MM.1S (cell line): Measurements from ENCODE around the gene EVX1.
A peak's percentile ranks its signal among the peaks of the same experiment; 100 is the strongest.

Source experiments
- DNase-seq: peaks from one replicate; pipeline ENCODE4 v3.0.0-alpha.2; 2015
- H2AFZ ChIP-seq: fragments of 300-600 bp; sonication (generic); 2 replicates; pipeline ENCODE4 v1.6.0; 2016; ENCODE audit warnings: antibody characterized with exemption, low read length
- H3F3A ChIP-seq: fragments of 300-600 bp; sonication (generic); 2 replicates; pipeline ENCODE4 v1.6.1; 2016; ENCODE audit warnings: mild to moderate bottlenecking, antibody characterized with exemption, low read length, moderate library complexity, mixed read lengths; ENCODE audit not compliant: insufficient read depth
- H3K27ac ChIP-seq: fragments of 300-600 bp; sonication (generic); 2 replicates; pipeline ENCODE4 v1.5.1; 2016; ENCODE audit warnings: mild to moderate bottlenecking, low read length
- H3K27me3 ChIP-seq: fragments of 300-600 bp; sonication (generic); replicated peaks from 2 replicates; pipeline ENCODE4 v1.6.0; 2016; ENCODE audit warnings: low read length; ENCODE audit not compliant: insufficient read depth
- H3K36me3 ChIP-seq: fragments of 300-600 bp; sonication (generic); replicated peaks from 2 replicates; pipeline ENCODE4 v1.6.1; 2016; ENCODE audit warnings: mild to moderate bottlenecking, low read length, mixed read lengths; ENCODE audit not compliant: insufficient read depth
- H3K4me1 ChIP-seq: fragments of 300-600 bp; sonication (generic); 2 replicates; pipeline ENCODE4 v1.6.1; 2016; ENCODE audit warnings: low read length, mixed read lengths
- H3K4me2 ChIP-seq: fragments of 300-600 bp; sonication (generic); 2 replicates; pipeline ENCODE4 v1.6.0; 2016; ENCODE audit warnings: low read depth, low read length
- H3K4me3 ChIP-seq: fragments of 300-600 bp; sonication (generic); 2 replicates; pipeline ENCODE4 v1.5.1; 2016; ENCODE audit warnings: low read length, mixed read lengths
- H3K79me2 ChIP-seq: fragments of 300-600 bp; sonication (generic); 2 replicates; pipeline ENCODE4 v1.6.1; 2016; ENCODE audit warnings: mixed run types, low read length, mixed read lengths
- H3K9ac ChIP-seq: fragments of 300-600 bp; sonication (generic); 2 replicates; pipeline ENCODE4 v1.6.1; 2016; ENCODE audit warnings: low read length, mixed read lengths
- H3K9me2 ChIP-seq: fragments of 300-600 bp; sonication (generic); replicated peaks from 2 replicates; pipeline ENCODE4 v1.6.1; 2016; ENCODE audit warnings: mild to moderate bottlenecking, low read length, mixed read lengths; ENCODE audit not compliant: insufficient read depth
- H3K9me3 ChIP-seq: fragments of 300-600 bp; sonication (generic); replicated peaks from 2 replicates; pipeline ENCODE4 v1.6.1; 2016; ENCODE audit warnings: mild to moderate bottlenecking, low read length, mixed read lengths; ENCODE audit not compliant: insufficient read depth
- H4K20me1 ChIP-seq: fragments of 300-600 bp; sonication (generic); 2 replicates; pipeline ENCODE4 v1.6.1; 2016; ENCODE audit warnings: mild to moderate bottlenecking, low read length, moderate library complexity, mixed read lengths; ENCODE audit not compliant: insufficient read depth
- CTCF ChIP-seq: fragments of 300-600 bp; sonication (generic); IDR thresholded peaks from 2 replicates; pipeline ENCODE4 v1.5.1; 2016; ENCODE audit warnings: antibody characterized with exemption, low read length, mixed read lengths
- EZH2 ChIP-seq: fragments of 300-600 bp; sonication (generic); optimal IDR thresholded peaks from 2 replicates; pipeline ENCODE3; 2017; ENCODE audit warnings: low read depth, mild to moderate bottlenecking, antibody characterized with exemption, low read length, mixed read lengths
- EZH2phosphoT487 ChIP-seq: fragments of 300-600 bp; sonication (generic); IDR thresholded peaks from 2 replicates; pipeline ENCODE4 v1.6.1; 2018; ENCODE audit warnings: antibody characterized with exemption, low read length

Gene EVX1

GRCh38 chr7:27200761-27201579, 41.6 kb upstream of the EVX1 start:
- Histone ChIP-seq H4K20me1 (0 out of 2 replicates have a peak, but pooled peaks cover 3% of the 10 kb centered on the region), H3K4me2 (peak overlapping the region; percentile 86), H3F3A (no peaks in the 10 kb centered on the region), H2AFZ (peak overlapping the region; percentile 74; the same call in 1 of the 2 replicates), H3K4me1 (no peaks in the 10 kb centered on the region), H3K36me3 (no peaks in the 10 kb centered on the region), H3K27me3 (peaks cover 84% of the 10 kb centered on the region), H3K9me2 (no peaks in the 10 kb centered on the region), H3K27ac (no peak overlapping the region), H3K79me2 (no peaks in the 10 kb centered on the region), H3K9ac (no peak overlapping the region), H3K9me3 (no peaks in the 10 kb centered on the region), H3K4me3 (peak overlapping the region; percentile 57; the same call in 1 of the 2 replicates)
- no peak for TF ChIP-seq EZH2phosphoT487
- TF ChIP-seq EZH2, result no peak
- TF ChIP-seq CTCF, result no peak
- no peak for DNase-seq

GRCh38 chr7:27201580-27202017, 41.0 kb upstream of the EVX1 start:
- Histone ChIP-seq H3K4me1 (no peaks in the 10 kb centered on the region), H3K4me3 (no peak overlapping the region), H3K9me3 (no peaks in the 10 kb centered on the region), H3K36me3 (no peaks in the 10 kb centered on the region), H4K20me1 (0 out of 2 replicates have a peak, but pooled peaks cover 3% of the 10 kb centered on the region), H3K4me2 (no peak overlapping the region), H3K27ac (no peak overlapping the region), H3K9me2 (no peaks in the 10 kb centered on the region), H3F3A (no peaks in the 10 kb centered on the region), H3K9ac (no peak overlapping the region), H3K27me3 (peaks cover 83% of the 10 kb centered on the region), H2AFZ (no peak overlapping the region), H3K79me2 (no peaks in the 10 kb centered on the region)
- DNase-seq, result no peak
- TF ChIP-seq EZH2 (no peak), EZH2phosphoT487 (no peak)

- no peak overlapping the region for H3K9ac ChIP-seq
- H4K20me1 ChIP-seq, result 0 out of 2 replicates have a peak, but pooled peaks cover 3% of the 10 kb centered on the region
- H3K27ac ChIP-seq, result no peak overlapping the region
- no peaks in the 10 kb centered on the region for H3K79me2 ChIP-seq
- no peaks in the 10 kb centered on the region for H3F3A ChIP-seq
- H3K27me3 ChIP-seq, result peaks cover 76% of the 10 kb centered on the region
- DNase-seq, result no peak
- no peaks in the 10 kb centered on the region for H3K9me2 ChIP-seq
- no peaks in the 10 kb centered on the region for H3K4me1 ChIP-seq
- no peaks in the 10 kb centered on the region for H3K36me3 ChIP-seq
- no peak for TF ChIP-seq CTCF
- TF ChIP-seq EZH2phosphoT487, result no peak
- TF ChIP-seq EZH2, result no peak
- H3K4me3 ChIP-seq, result no peak overlapping the region
- H3K9me3 ChIP-seq, result no peaks in the 10 kb centered on the region
- no peak overlapping the region for H3K4me2 ChIP-seq
- H2AFZ ChIP-seq, result no peak overlapping the region
Measured at GRCh38 chr7:27202018-27202861, 40.4 kb upstream of the EVX1 start.
